HT1080 (cell line): ENCODE measurements around the gene SRRT. TPM values are rescaled to one million over a fixed set of nuclear protein-coding genes. Genes with fewer than 3 reads are reported as not detected.

Source experiments
- DNase-seq: peaks from one replicate; pipeline ENCODE4 v3.0.0-alpha.2; 2015; ENCODE audit warnings: low read depth
- polyA plus RNA-seq, 2 experiments: library from polyadenylated mRNA; depleted of rRNA; stranded (reverse); fragments of >200 nt; gene quantifications; 2 replicates each; pipeline ENCODE4 v1.2.3, GENCODE V29; 2015
- total RNA-seq: library from RNA; depleted of rRNA; stranded (reverse); fragments of >200 nt; shearing (Covaris generic); gene quantifications from 2 replicates; pipeline ENCODE4 v1.2.3, GENCODE V29; 2014; rRNA removed

Gene SRRT, protein sequence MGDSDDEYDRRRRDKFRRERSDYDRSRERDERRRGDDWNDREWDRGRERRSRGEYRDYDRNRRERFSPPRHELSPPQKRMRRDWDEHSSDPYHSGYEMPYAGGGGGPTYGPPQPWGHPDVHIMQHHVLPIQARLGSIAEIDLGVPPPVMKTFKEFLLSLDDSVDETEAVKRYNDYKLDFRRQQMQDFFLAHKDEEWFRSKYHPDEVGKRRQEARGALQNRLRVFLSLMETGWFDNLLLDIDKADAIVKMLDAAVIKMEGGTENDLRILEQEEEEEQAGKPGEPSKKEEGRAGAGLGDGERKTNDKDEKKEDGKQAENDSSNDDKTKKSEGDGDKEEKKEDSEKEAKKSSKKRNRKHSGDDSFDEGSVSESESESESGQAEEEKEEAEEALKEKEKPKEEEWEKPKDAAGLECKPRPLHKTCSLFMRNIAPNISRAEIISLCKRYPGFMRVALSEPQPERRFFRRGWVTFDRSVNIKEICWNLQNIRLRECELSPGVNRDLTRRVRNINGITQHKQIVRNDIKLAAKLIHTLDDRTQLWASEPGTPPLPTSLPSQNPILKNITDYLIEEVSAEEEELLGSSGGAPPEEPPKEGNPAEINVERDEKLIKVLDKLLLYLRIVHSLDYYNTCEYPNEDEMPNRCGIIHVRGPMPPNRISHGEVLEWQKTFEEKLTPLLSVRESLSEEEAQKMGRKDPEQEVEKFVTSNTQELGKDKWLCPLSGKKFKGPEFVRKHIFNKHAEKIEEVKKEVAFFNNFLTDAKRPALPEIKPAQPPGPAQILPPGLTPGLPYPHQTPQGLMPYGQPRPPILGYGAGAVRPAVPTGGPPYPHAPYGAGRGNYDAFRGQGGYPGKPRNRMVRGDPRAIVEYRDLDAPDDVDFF
- 119 and 127 TPM in 2 replicates for total RNA-seq
- polyA plus RNA-seq (2015; cell fraction: cytosol; rRNA removed) = 75.3 and 80.4 TPM in 2 replicates
- 324 and 334 TPM in 2 replicates for polyA plus RNA-seq (2015; cell fraction: nucleus; rRNA removed)

DNA sequence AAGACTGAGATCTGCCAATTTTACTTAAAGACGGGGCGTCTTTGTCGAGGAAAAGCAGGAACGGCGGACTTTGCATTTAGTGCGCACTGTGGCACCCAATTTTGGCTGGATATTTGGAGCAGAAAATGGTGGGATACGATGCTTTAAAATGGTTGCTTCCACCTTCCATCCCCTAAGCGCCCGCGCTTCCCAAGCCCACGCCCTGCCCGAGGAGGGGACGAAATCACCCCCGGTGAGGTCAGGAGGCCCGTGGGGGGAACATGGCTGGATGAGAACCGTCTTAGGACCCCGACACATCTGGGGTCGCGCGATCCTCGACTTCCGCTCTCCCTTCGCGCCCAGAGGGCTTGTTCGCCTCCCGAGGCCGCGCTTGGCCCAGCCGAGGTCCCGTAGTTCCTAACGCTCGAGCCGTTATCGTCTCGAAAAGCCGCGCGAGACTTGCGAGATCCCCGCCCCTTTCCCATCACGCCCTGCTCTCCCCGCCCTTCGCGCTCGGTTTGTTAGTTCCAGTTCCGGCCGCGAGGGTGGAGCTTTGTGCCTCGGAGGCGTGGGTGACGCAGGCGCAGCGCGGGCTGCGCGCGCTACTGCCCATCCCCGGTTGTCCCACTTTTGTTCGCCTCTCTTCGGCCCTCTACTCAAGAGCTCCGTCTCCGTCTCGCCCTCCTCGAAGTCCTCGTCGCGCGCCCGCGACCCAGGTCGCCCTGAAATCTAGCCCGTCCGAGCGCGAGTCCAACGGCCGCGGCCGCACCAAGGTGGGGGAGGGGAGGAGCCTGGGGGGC is at the start of gene SRRT:
Gene SRRT, plus strand, starts transcription at position 527 of the 779 bp plus-strand sequence. CDS start 488 bp downstream, outside the sequence.
- DNase-seq = peak; percentile 96

- no peak for DNase-seq
These were observed 49.7 kb upstream of the SRRT start for GRCh38 chr7:100825215-100825671.

DNA sequence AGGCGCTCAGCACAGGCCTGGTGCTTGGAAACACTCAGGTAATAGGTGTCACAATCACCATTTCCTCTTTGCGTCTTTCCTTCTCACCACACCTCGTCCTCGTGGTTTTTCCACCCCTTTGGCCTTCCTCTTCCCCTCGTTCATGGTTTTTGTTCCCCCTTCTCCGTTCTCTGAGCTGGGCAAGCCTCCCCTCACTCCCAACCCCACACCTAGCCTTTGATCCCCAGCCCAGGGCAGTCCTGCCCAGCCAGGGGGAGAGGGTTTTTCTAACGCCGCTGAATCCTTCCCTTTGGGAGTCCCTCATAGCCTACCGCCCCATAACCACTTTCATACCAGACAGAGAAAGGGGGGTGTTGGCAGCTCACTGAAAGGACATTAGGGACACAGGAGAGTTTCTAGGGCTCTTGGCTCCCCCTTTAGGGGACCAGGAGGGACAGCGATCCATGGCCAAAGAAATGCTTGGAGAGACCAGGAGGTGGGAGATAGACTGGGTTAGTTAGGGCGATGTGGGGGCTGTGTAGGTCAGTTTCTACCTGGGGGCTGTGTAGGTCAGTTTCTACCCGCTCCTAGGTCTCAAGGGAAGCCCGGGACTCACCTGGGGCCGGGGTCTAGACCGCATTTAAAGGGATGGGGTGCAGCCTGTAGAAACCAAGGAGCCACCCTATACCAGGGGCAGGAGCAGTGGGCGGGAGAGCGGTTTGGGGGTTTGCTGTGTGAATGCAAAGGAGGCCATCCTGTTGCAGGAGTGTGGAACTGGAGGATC is 49.0 kb upstream of the SRRT start:
- peak; percentile 28 for DNase-seq

- no peak for DNase-seq
These were observed 48.2 kb upstream of the SRRT start for GRCh38 chr7:100826514-100827329.

DNA sequence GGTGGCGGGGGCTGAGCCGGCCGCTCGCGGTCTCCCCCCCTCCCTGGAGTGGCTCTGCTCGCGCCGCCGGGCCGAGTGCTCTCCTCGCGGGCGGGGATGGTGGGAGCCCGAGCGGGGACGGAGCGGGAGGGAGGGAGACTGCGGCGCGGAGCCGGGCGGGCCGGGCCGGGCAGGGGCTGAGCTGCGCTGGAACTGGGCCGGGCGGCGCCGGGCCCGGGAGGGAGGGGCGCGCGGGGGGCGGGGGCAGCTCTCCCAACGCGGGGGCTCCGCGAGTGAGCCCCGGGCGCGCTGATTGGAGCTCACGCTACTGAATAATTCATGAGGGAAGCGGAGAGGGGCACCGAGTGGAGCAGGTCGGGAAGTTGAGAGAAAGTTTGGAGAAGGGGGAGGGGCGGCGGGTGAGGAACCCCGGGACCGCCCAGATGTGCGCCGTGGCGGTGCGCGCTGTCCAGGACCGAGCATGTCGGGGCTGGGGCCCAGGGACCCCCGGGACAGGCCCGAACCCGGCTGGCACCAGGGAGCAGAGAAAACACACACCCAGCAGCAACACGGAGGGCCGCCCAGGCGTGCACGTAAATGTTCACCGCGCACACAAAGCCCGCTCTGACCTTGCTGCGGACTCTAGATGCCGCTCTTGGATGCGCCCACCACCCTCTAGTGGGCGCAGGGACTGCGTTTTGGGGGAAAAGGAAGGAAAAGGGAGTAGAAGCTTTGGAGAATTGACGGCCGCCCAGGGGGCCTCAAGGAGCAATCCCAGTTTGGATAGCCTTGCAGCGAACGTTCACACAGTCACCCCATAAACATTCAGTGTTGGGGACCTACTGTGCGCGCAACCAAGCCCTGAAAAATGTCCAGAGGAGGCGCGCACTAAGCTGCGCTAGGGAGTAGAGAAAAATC is 47.3 kb upstream of the SRRT start, which contains the start of gene EPHB4:
Gene EPHB4, minus strand, starts transcription at position 194 of the 897 bp plus-strand sequence. CDS start 493 bp downstream, outside the sequence.
- DNase-seq = peak; percentile 86

GRCh38 chr7:100829150-100829716 is 45.7 kb upstream of the SRRT start:
- no peak for DNase-seq

GRCh38 chr7:100830396-100830795 is 44.5 kb upstream of the SRRT start:
- no peak for DNase-seq

GRCh38 chr7:100832281-100832633 is 42.6 kb upstream of the SRRT start:
- no peak for DNase-seq

- DNase-seq = no peak
These were observed 38.7 kb upstream of the SRRT start for GRCh38 chr7:100835903-100836811.

GRCh38 chr7:100836812-100837098 is 38.1 kb upstream of the SRRT start:
- no peak for DNase-seq

DNA sequence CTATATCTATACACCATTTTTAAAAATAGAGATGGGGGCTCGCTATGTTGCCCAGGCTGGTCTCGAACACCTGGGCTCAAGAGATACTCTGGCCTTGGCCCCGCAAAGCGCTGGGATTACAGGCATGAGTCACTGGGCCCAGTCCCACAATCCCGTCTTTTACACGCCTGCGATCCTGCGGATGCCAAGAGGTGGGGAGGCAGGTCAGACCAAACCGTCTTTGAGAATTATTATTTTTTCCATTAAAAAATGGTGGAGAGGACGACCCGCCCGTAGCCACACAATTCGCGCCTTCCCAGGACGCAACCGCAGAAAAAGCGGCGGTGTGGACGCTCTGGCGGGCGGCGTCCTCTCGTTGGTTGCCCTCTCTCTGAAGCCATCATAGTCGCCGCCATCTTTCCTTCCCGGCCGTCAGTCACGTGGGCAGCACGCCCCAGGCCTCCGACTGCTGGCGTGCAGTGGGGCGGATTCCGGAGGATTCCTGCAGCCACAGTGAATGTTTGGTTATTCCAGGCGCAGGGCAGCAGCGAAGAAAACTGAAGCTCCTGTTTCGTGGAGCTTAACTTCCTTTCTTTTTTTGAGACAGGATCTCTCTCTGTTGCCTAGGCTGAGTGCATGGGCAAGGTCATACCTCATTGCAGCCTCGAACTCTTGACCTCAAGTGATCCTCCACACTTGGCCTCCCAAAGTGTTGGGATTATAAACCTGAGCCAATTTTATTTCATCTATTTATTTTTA is 37.6 kb upstream of the SRRT start:
- DNase-seq = peak; percentile 92

DNA sequence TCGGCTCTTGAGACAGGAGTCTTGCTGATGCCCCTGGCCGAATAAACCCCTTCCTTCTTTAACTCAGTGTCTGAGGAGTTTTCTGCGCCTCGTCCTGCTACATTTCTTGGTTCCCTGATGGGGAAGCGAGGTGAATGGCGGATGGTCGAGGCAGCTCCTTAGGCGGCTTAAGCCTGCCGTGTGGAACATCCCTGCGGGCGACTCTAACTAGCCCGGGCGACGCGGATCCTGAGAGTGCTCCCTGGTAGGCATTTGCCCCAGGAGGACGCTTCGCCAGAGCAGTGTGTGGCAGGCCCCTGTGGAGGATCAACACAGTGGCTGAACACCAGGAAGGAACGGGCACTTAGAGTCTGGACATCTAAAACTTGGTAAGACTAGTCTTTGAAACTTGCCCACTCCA is 35.5 kb upstream of the SRRT start:
- no peak for DNase-seq

DNA sequence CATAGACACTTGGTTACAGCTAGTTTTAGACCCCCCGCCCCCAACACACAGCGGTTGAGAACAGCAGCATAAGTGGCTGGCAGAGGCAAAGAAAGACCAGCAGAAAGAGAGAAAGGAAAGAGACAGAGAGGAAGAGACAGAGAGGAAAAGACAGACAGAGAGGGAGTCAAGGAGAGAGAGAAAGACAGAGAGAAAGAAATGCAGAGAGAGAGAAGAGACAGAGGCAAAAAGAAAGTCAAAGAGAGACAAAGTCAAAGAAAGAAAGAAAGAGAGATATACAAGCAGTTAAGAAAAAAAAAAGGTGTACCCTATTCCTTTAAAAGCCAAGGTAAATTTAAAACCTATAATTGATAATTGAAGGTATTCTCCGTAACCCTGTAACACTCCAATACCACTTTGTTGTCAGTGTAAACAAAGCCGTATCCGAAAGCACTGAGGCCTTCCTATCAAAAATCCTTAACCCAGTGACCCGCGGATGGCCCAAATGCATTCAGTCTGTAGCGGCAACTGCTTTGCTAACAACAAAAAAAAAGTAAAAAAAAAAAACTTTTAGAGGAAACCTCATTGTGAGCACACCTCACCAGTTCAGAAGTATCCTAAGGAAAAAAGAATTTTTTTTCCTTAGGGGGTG is 34.3 kb upstream of the SRRT start:
- no peak for DNase-seq

DNA sequence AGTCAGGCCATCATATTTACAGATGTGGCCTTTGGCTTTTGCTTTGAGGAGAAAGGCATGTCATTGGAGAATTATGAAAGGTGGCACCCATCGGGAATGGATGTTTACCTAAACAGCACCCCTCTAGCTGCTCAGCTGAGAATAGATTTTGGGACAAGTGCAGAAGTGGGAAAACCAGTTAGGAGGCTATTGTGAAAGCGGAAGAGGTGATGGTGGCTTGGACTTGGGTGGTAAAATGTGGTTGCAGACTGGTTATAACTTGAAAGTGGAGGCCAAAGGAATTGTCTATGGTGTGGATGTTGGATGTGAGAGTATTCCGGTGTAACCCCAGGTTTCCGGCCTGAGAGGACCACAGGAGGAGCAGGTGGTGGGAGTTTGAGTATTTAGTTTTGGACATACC is 27.5 kb upstream of the SRRT start:
- DNase-seq = no peak

- DNase-seq = peak; percentile 88
These were observed 22.6 kb upstream of the SRRT start, which contains the start of gene SLC12A9 for GRCh38 chr7:100852048-100852872. Gene SLC12A9, plus strand, starts transcription at chr7:100852713. Its CDS starts 1,485 bp downstream, at chr7:100854198.
